SK-MEL-5 (cell line): ENCODE data around the gene ILDR2. TPM values are rescaled to one million over a fixed set of nuclear protein-coding genes. Genes with fewer than 3 reads are reported as not detected.
A peak's percentile ranks its signal among the peaks of the same experiment; 100 is the strongest.

ENCODE experiments used
- DNase-seq: peaks from one replicate; pipeline ENCODE4 v3.0.0-alpha.2; 2016; ENCODE audit warnings: low read depth, low spot score
- in situ Hi-C: cut with HindIII; loops from 2 replicates; pipeline ENCODE4 v1.10.0; 2016; ENCODE audit warnings: low sequenced_read_pairs, high pct_unique_total_duplicates, low pct_unique_long_range_greater_than_20kb
- polyA plus RNA-seq, 2 experiments: library from polyadenylated mRNA; depleted of rRNA; stranded (reverse); fragments of >200 nt; gene quantifications; 2 replicates each; pipeline ENCODE4 v1.2.3, GENCODE V29; 2015
- total RNA-seq: library from RNA; depleted of rRNA; stranded (reverse); fragments of >200 nt; shearing (Covaris generic); gene quantifications from 2 replicates; pipeline ENCODE4 v1.2.3, GENCODE V29; 2014; rRNA removed

The ILDR2 gene, protein sequence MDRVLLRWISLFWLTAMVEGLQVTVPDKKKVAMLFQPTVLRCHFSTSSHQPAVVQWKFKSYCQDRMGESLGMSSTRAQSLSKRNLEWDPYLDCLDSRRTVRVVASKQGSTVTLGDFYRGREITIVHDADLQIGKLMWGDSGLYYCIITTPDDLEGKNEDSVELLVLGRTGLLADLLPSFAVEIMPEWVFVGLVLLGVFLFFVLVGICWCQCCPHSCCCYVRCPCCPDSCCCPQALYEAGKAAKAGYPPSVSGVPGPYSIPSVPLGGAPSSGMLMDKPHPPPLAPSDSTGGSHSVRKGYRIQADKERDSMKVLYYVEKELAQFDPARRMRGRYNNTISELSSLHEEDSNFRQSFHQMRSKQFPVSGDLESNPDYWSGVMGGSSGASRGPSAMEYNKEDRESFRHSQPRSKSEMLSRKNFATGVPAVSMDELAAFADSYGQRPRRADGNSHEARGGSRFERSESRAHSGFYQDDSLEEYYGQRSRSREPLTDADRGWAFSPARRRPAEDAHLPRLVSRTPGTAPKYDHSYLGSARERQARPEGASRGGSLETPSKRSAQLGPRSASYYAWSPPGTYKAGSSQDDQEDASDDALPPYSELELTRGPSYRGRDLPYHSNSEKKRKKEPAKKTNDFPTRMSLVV
- total RNA-seq = 0.79 and 0.90 TPM in 2 replicates
- polyA plus RNA-seq (2015; cell fraction: cytosol; rRNA removed) = 0.23 and 0.58 TPM in 2 replicates
- 0.04 TPM in 1 of 2 replicates, not detected in the other for polyA plus RNA-seq (2015; cell fraction: nucleus; rRNA removed)

DNA sequence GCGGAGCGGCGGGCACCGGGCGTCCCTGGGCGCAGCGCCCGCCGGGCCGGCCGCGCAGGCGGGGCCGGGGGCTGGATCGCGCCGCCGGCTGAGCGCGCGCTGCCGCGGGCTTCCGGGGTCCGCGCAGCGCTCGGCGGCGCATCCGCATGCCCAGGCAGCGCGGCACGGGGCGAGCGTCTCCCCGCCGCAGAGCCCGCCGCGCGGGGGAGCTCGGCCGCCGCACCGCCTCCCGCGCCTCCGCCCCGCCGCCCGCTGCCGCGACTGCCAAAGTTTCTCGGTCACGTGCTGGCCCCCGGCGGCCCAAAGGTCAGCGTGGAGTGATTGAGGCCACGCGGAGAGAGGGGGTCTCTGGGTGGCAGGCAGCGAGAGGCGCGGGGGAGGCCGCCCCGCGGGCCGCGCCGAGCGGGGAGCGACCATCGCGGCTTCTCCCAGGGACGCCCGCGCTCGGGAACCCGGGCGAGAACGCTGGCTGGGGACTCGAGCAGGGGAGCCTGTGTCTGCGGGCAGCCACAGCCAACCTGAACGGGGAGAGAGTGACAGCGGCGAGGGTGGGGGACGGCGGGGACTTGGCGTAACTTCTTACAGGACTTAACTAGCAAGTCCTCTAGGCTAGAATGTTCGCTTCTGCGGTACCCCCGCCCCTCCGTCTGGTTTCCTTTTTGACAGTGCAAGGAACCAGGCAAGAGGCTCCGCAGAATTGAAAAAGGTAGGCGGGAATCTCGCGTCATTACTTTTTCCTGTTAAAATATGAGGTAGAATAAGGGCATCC is at the start of gene ILDR2:
TSS of gene ILDR2 (minus strand) at position 180 of the 769 bp plus-strand sequence. CDS start 272 bp downstream, outside the sequence.
- DNase-seq = peak; percentile 6
- in situ Hi-C loops = no loop called here

DNA sequence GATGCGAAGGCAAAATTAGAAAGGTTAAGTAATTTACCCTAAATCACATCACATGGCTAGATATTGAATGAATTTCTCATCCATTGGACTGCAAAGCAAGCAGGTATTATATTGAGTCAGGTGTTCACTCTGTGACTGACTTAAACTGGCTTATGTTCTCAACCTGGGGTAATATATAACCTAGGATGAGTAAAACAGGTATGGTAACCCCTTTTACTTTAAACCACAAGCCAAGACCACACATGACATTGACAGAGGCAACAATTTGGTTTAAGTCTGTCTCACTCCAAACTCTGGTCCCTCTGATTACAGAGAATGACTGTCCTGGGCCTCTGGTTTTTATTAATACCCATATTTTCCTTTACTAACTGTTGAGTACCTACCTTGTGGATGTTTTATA is 47.0 kb upstream of the ILDR2 start:
- no peak for DNase-seq
- in situ Hi-C loops = no loop called here

DNA sequence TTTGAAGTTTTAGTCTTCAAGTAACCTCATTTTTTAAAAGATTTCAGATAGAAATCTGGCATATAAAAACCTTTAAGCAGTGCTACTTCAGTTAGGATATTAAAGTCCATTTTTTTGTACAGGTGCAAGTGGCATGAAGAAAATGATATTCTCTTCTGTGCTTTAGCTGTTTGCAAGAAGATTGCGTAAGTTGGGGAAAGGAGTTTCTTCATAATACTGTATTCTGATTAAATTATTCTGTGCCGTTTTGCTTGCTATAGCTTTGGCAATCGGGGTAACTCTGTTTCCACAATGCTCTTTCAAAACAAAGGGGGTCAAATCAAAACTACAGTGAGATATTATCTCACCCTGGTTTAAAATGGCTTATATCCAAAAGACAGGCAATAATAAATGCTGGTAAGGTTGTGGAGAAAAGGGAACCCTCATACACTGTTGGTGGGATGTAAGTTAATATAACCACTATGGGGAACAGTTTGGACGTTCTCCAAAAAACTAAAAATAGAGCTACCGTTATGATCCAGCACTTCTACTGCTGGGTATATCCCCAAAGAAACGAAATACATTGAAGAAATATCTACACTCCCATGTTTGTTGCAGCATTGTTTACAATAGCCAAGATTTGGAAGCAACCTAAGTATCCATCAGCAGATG is 40.9 kb upstream of the ILDR2 start:
- in situ Hi-C loops = no loop called here
- DNase-seq = no peak

DNA sequence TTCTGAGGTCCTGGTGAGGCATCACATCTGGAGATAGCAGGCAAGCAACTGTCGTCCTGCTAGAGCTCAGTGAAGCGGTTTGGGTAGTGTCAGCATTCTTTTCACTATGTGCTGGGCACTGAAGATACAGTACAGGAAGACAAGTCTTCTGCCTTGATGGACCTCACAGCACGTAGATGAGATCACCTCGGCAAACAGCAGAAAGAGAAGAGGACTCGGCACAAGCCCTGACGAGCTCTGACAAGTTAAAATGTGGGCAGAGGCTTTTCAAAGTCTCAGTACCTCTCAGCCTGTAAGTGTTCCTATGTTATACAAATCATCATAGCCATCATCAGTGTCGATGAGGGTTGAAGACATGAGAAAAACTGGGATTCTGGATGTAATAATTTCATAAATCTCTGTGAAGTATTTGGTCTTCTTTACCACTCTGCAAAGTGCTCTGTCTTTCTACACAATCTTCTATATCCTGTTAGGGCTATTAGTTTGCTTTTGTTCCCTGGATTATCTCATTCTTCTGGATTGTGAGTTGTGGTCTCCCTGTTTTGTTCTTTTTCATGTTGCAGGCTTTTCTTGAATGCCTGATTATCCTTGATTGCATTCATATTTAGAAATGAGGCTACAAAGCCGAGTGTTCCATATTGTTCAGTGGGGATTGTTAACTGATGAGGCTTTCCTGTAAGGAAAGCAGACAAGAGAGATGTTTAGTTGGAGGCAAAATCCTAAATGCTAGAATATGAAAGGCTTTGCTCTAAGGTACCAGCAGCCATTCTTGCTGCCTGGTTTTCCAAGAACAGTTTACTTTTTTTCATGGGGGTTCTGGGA is 38.0 kb upstream of the ILDR2 start:
- DNase-seq = no peak
- in situ Hi-C loops = no loop called here

DNA sequence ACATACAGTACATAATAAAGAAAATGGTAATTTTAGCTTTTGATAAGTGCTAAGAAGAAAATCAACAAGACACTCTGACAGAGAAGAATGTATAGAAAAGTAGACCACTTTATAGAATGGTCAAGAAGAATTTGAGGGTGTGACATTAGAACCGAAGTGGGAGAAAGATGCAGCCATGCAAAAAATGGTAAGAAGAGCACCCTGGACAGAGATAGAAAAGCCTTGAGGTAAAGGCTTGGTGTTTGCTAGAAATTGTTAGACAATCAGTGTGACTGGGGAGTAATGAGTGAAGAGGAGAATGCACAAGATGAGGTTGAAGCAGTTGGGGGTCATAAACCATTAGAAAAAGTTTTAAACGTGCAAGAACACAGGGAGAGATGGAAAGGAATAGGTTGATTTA is 37.2 kb upstream of the ILDR2 start:
- in situ Hi-C loops = no loop called here
- no peak for DNase-seq

DNA sequence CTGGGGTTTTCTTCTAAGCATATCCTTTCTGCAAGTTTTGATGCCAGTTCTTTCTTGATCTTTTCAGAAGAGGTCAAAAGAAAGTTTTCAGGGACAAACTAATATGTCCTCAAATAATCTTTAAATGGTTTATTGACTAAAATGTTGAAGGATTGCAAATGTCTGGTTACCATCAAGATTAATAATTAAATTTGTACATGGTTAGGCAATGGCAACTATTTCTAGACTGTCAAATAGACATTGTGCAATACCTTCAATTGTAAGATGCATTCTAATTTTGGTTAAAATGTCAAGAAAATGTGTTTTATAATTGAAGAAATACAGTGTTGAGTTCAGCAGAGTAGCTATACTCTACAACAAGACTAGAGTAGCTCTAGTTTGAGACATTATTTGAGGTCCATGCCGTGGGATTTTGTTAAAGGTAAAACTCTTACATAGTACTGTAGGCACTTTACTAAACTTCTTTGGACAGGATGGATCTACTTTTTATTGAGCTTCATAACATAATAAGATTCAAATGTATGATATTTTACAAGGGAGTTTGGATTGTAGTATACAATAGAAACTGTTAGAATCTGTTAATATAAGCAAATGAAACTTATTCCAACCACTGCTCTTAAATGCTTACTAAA is 36.3 kb upstream of the ILDR2 start:
- in situ Hi-C loops = no loop called here
- no peak for DNase-seq

DNA sequence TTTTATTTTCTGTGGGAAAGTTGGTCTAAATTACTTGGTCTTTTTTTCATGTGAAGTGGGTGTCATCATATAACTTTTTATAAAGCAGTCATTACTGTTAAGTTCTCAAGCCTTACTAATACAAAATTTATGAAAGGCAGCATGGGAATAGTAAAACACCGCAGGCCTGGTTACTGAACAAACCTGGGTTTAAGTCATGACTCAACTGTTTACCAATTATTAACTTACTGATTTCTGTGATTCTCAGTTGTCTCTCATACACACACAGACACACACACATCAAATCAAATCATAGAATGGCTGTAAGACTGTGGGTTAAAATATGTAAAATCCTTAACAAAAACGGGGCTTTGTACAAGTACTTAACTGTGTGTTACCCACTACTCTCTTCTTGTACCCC is 28.4 kb upstream of the ILDR2 start:
- in situ Hi-C loops = no loop called here
- DNase-seq = no peak

DNA sequence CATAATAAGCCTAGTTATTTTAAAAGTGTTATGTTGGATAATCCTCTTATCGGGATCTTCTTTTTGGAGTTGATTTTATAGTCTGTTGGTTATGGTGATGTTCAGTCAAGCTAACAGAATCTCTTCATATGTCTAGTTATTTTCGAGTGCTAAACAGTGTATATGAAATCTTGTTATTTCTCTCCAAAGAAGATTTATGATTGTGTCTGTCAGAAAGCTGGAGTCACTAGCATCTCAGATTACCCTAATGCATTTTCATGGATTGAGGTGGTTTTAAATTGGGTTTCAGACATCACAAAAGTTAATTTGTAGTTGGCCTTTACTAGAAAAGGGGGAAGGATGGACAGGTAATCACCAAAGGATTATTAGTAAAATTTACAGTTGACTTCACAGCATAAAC is 27.0 kb upstream of the ILDR2 start:
- no peak for DNase-seq
- in situ Hi-C loops = no loop called here

DNA sequence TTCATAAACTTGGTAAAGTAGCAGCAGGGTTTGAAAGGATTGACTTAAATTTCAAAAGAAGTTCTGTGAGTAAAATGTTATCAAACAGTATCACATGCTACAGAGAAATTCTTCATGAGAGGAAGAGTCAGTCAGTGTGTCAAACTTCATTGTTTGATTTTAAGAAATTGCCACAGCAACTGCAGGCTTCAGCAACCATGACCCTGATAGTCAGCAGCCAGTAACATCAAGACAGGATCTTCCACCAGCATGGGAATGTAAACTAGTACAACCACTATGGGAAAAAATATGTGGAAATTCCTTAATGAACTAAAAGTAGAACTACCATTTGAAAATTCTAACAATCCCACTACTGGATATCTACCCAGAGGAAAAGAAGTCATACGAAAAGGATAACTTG is 25.2 kb upstream of the ILDR2 start:
- DNase-seq = no peak
- in situ Hi-C loops = no loop called here

DNA sequence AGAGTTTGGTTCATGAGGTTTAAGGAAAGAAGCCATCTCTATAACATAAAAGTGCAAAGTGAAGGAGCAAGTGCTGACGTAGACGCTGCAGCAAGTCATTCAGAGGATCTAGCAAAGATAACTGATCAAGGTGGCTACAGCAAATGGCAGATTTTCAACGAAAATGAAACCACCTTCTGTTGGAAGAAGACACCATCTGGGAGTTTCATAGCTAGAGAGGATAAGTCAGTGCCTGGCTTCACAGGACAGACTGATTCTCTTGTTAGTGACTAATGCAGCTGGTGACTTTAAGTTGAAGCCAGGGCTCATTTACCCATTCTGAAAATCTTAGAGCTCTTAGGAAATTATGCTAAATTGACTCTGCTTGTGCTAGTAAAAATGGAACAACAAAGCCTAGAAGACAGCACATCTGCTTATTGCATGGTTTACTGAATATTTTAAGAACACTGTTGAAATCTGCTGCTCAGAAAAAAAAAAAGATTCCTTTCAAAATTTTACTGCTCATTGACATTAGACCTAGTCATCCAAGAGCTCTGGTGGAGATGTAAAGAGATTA is 24.2 kb upstream of the ILDR2 start:
- in situ Hi-C loops = no loop called here

DNA sequence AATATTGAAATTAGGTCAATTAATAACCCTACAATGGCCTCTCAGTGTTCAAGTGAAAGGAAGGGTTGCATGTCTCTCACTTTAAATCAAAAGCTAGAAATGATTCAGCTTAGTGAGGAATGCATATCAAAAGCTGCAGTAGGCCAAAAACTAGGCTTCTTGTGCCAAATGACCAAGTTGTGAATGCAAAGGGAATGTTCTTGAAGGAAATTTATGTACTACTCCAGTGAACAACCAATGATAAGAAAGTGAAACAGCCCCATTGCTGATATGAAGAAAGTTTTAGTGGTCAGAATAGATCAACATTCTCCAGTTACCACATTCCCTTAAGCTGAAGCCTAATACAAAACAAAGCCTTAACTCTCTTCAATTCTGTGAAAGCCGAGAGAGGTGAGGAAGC is 23.7 kb upstream of the ILDR2 start:
- in situ Hi-C loops = no loop called here
- DNase-seq = no peak

More for the DNA sequence above, 24.2 kb upstream of the ILDR2 start:
- DNase-seq = no peak

DNA sequence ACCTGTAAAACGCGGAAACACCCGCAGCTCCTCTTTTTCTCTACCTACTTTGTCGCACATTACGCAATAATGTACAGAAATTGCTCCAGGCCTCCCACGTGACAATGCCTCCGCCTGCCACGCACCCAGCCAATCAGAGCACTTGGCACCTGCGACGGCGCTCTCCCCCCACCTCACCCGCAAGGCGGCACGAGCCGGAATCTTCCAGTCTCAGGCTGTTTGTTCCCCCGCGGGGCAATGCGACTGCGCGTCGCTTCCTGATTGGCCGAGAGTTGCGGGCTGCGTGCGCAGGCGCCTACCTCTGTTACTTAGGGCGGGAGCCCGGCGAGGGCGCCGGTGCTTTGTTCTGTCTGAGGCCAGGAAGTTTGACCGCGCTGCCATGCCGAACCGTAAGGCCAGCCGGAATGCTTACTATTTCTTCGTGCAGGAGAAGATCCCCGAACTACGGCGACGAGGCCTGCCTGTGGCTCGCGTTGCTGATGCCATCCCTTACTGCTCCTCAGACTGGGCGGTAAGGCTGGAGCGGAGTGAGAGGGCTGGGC is 13.7 kb upstream of the ILDR2 start, which contains the start of gene MAEL:
TSS of gene MAEL (plus strand) at position 307 of the 542 bp plus-strand sequence. CDS start at position 380, 73 bp downstream.
- in situ Hi-C loops = no loop called here

DNA sequence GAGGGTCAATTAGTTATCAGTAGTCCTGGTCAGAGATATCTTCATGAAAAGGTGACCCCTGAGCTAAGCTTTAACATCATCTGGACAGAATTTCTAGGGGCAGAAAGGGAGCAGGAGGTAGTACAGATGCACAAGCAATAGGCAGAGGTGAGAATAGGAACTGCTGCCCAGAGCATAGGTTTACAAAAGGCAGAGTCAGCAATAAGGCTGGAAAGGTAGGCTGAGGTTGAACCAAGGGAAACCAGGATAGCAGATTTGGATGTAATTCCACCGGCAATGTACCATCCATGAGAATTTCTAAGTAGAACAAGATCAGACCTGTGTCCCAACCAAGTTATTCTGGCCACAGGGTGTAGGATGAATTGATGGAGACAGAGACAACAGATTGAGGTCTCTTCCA is 6.2 kb upstream of the ILDR2 start:
- no peak for DNase-seq
- in situ Hi-C loops = no loop called here

More for the DNA sequence above, 13.7 kb upstream of the ILDR2 start, which contains the start of gene MAEL:
- no peak for DNase-seq

DNA sequence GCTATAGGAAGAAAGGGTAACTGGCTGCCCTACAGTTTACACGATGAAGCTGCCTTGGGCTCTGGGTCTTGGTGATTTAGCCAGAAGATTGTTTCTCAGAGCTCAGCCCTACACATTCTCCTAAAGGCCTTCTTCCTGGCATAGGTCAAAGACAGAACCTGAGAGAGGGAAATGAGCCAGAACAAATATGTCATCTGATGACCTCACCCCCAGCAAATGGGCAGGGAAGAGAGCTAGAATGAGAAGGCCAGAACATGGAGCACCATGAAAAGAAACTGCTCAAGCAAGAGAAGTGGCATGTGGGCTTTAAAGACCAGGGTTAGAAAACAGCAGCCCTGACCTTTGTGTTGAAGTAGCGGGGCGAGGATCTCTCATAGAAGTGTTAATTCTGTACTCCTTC is 5.5 kb upstream of the ILDR2 start:
- in situ Hi-C loops = no loop called here
- DNase-seq = no peak

DNA sequence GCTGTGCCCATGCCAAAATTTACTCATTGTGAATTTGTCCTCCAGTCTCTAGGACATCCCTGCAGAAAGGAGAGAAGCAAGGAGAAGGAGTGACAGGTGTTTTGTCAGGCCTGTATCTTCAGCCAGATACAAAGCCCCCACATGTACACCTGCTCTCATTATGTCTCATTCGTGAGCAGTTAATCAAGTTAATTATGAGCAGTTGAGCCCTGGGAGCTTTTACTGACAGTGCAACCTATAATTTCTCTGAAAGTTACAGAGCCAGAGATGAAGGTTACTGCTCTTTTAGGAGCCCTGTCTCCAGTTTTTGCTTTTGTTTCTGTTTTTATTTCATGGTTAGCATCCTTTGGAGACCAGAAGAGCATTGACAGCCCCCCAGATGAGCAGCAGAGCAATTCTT is 5.0 kb upstream of the ILDR2 start:
- DNase-seq = no peak
- in situ Hi-C loops = no loop called here

DNA sequence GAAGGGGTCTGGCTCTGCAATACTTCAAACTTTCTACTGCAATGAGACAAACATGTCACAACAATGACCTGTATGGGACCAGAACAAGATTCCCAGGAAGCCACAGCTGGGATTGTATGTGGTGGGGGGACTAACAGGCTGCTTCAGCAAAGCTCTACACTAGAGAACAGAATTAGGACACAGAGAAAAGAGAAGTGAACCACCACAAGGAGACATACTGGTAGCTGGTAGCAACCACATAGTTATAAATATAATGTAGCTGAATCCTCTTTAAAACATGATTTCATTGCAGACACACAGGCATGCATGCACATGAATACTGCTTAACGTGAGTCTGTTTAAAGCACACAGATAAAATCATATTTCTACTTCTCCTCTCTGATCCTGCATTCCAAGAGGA is 3.5 kb upstream of the ILDR2 start:
- in situ Hi-C loops = no loop called here
- no peak for DNase-seq
